Measurements from ENCODE around the gene MYO3B.

GRCh38 chr2:170212625-170213280, 34.8 kb downstream of the MYO3B start:
- TF ChIP-seq CTCF (IDR thresholded peaks at IDR 0.05; ENCODE audit: extremely low read depth in 1 of 2, insufficient read depth in 1 of 2, low read depth in 1 of 2, low read length in 2 of 2) (no peak), EZH2 (IDR thresholded peaks at IDR 0.05; ENCODE audit: borderline replicate concordance, low read depth, low read length, severe bottlenecking) (no peak), MAX (IDR thresholded peaks at IDR 0.05; ENCODE audit: insufficient read depth, insufficient read length) (no peak)
